OCI-LY7 (cell line): ENCODE measurements around the gene KCNMA1. TPM values are rescaled to one million over a fixed set of nuclear protein-coding genes. Genes with fewer than 3 reads are reported as not detected.

Experiments
- BruUV-seq: library from RNA; stranded (reverse); fragments of 400-500 nt; replicated peaks from 2 replicates; lab custom pipeline; 2021; lab: Mats Ljungman, UMichigan
- CTCF ChIA-PET: fragments of 300-600 bp; sonication (Branson Sonifier 250); formaldehyde crosslinking; loops from one replicate; lab custom pipeline; 2022; ENCODE audit warnings: antibody characterized with exemption; ENCODE audit not compliant: unreplicated experiment; lab: Charles Lee
- POLR2A ChIA-PET: fragments of 300-600 bp; sonication (Branson Sonifier 250); formaldehyde crosslinking; loops from one replicate; lab custom pipeline; 2022; ENCODE audit warnings: antibody characterized with exemption; lab: Charles Lee
- DNase-seq: peaks from one replicate; pipeline ENCODE4 v3.0.0-alpha.2; 2015; ENCODE audit warnings: low spot score
- H2AFZ ChIP-seq: fragments of 200-600 bp; sonication (generic), shearing (Covaris generic); 2 replicates; pipeline ENCODE4 v1.6.1; 2014; ENCODE audit warnings: mild to moderate bottlenecking, antibody characterized with exemption, low read length, moderate library complexity
- H3K27ac ChIP-seq: fragments of 200-600 bp; sonication (generic); 2 replicates; pipeline ENCODE4 v1.5.1; 2014; ENCODE audit warnings: mixed run types, low read depth, mild to moderate bottlenecking, moderate library complexity, low read length, inconsistent platforms; ENCODE audit not compliant: poor library complexity, severe bottlenecking
- H3K36me3 ChIP-seq: fragments of 200-600 bp; sonication (generic); 2 replicates; pipeline ENCODE4 v1.6.1; 2014; ENCODE audit warnings: mild to moderate bottlenecking, antibody characterized with exemption, low read length, moderate library complexity, mixed read lengths; ENCODE audit not compliant: insufficient read depth
- H3K4me1 ChIP-seq: fragments of 200-600 bp; sonication (generic); 2 replicates; pipeline ENCODE4 v1.5.1; 2014; ENCODE audit warnings: mild to moderate bottlenecking, low read length; ENCODE audit not compliant: insufficient read depth, poor library complexity, severe bottlenecking
- H3K4me2 ChIP-seq: fragments of 200-600 bp; sonication (generic); 2 replicates; pipeline ENCODE4 v1.6.1; 2014; ENCODE audit warnings: mild to moderate bottlenecking, low read length
- H3K4me3 ChIP-seq: fragments of 200-600 bp; sonication (generic); 2 replicates; pipeline ENCODE4 v1.5.1; 2014; ENCODE audit warnings: mild to moderate bottlenecking, low read depth, low read length; ENCODE audit not compliant: poor library complexity, severe bottlenecking
- H3K79me2 ChIP-seq: fragments of 200-600 bp; sonication (generic); 2 replicates; pipeline ENCODE4 v1.6.1; 2016; ENCODE audit warnings: low read depth, mild to moderate bottlenecking, low read length, moderate library complexity, mixed read lengths; ENCODE audit not compliant: insufficient read depth
- H3K9me2 ChIP-seq: fragments of 200-600 bp; sonication (generic); 2 replicates; pipeline ENCODE4 v1.6.1; 2016; ENCODE audit warnings: mild to moderate bottlenecking, low read length, mixed read lengths; ENCODE audit not compliant: insufficient read depth
- H3K9me3 ChIP-seq: fragments of 200-600 bp; sonication (generic); 2 replicates; pipeline ENCODE4 v1.6.1; 2014; ENCODE audit warnings: mild to moderate bottlenecking, mixed run types, low read length, mixed read lengths
- H4K20me1 ChIP-seq: fragments of 200-600 bp; sonication (generic); 2 replicates; pipeline ENCODE4 v1.6.1; 2014; ENCODE audit warnings: mild to moderate bottlenecking, antibody characterized with exemption, low read length, moderate library complexity, mixed read lengths; ENCODE audit not compliant: insufficient read depth
- EZH2phosphoT487 ChIP-seq: fragments of 200-600 bp; sonication (generic); IDR thresholded peaks from 2 replicates; pipeline ENCODE4 v1.6.1; 2018; ENCODE audit warnings: low read depth, borderline replicate concordance, mild to moderate bottlenecking, mixed run types, antibody characterized with exemption, low read length, moderate library complexity, mixed read lengths
- intact Hi-C: fragments of 100-400 bp; cut with micrococcal nuclease; formaldehyde crosslinking; loops from one replicate; pipeline ENCODE4 v1.10.0; 2022; ENCODE audit not compliant: unreplicated experiment
- total RNA-seq, 2 experiments: library from RNA; depleted of rRNA in 1 of 2; stranded (reverse); fragments of >200 nt in 1 of 2; shearing (Covaris generic) in 1 of 2; gene quantifications; 2 replicates each; pipeline ENCODE4 v1.2.3, GENCODE V29; 2014 to 2022
- TF ChIP-seq, protein P1 (sequence below): fragments of 200-600 bp; sonication (generic); conservative IDR thresholded peaks from 2 replicates; pipeline ENCODE4 v1.5.1; 2014; ENCODE audit warnings: mild to moderate bottlenecking, antibody characterized with exemption, low read length, moderate library complexity, mixed read lengths

KCNMA1 gene
- total RNA-seq, 2 experiments from 2014 or later: not detected

DNA sequence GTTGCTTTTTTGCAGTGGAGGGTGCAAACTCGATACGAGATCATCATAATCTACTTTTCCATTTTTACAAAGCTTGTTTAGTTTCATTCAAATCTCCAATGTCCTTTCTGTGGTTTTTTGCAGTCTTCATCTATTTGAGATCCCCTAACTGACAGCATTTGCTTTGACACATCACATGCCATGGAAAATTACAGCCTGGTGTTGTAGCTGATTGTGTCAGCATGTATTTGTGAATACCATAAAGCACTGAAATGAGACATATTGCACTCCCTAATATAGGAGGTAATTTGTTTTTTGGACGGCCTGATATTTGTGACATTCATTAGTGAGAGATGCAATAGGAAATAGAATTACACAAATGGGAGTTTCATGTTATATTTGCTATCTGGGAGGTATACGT lies 620.8 kb downstream of the KCNMA1 start:
- TF ChIP-seq, protein P1, sequence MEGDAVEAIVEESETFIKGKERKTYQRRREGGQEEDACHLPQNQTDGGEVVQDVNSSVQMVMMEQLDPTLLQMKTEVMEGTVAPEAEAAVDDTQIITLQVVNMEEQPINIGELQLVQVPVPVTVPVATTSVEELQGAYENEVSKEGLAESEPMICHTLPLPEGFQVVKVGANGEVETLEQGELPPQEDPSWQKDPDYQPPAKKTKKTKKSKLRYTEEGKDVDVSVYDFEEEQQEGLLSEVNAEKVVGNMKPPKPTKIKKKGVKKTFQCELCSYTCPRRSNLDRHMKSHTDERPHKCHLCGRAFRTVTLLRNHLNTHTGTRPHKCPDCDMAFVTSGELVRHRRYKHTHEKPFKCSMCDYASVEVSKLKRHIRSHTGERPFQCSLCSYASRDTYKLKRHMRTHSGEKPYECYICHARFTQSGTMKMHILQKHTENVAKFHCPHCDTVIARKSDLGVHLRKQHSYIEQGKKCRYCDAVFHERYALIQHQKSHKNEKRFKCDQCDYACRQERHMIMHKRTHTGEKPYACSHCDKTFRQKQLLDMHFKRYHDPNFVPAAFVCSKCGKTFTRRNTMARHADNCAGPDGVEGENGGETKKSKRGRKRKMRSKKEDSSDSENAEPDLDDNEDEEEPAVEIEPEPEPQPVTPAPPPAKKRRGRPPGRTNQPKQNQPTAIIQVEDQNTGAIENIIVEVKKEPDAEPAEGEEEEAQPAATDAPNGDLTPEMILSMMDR: no peak
- TF ChIP-seq EZH2phosphoT487: no peak
- H4K20me1 ChIP-seq: no peaks in the 10 kb centered on the region
- no peak overlapping the region for H3K4me2 ChIP-seq
- no peaks in the 10 kb centered on the region for H3K36me3 ChIP-seq
- H3K27ac ChIP-seq: no peak overlapping the region
- no peaks in the 10 kb centered on the region for H3K79me2 ChIP-seq
- CTCF ChIA-PET: no interaction called here
- no peaks in the 10 kb centered on the region for H3K9me3 ChIP-seq
- no peaks in the 10 kb centered on the region for H3K4me1 ChIP-seq
- H3K4me3 ChIP-seq: no peak overlapping the region
- no peak for DNase-seq
- H3K9me2 ChIP-seq: no peaks in the 10 kb centered on the region
- POLR2A ChIA-PET: no interaction called here
- no peak overlapping the region for H2AFZ ChIP-seq
- intact Hi-C loops: no loop called here
- BruUV-seq: no TSS peak

DNA sequence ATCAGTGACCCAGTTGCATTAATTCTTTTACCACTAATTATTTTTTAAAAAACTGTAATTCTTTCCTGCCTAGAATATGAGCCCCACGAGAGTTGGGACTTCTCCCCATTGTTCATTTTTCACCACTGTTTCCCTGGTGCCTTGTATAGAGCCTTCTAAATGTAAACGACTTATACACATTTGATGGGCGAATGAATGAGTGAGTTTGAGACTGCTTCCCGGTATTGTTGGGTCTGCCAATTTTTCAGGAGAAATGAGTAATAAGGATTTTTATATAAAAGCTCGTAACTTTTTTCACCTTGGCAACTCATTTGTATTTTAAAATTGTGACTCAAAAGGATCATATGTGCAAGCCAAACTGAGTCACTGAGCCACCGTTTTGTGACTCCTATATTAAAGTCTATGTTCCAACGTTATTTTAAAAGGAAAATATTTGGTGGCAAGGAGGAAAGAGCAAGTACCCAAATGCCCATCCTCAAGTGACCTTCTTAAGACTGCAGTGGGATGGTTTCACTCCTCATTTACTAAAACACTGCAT lies 621.3 kb downstream of the KCNMA1 start:
- BruUV-seq: no TSS peak
- H3K4me3 ChIP-seq: no peak overlapping the region
- TF ChIP-seq EZH2phosphoT487: no peak
- TF ChIP-seq, protein P1: no peak
- no peak overlapping the region for H2AFZ ChIP-seq
- no peak overlapping the region for H3K27ac ChIP-seq
- H3K9me3 ChIP-seq: no peaks in the 10 kb centered on the region
- POLR2A ChIA-PET: no interaction called here
- no peak overlapping the region for H3K4me2 ChIP-seq
- H3K9me2 ChIP-seq: no peaks in the 10 kb centered on the region
- H3K4me1 ChIP-seq: no peaks in the 10 kb centered on the region
- intact Hi-C loops: no loop called here
- CTCF ChIA-PET: no interaction called here
- DNase-seq: no peak
- no peaks in the 10 kb centered on the region for H4K20me1 ChIP-seq
- no peaks in the 10 kb centered on the region for H3K79me2 ChIP-seq
- no peaks in the 10 kb centered on the region for H3K36me3 ChIP-seq

DNA sequence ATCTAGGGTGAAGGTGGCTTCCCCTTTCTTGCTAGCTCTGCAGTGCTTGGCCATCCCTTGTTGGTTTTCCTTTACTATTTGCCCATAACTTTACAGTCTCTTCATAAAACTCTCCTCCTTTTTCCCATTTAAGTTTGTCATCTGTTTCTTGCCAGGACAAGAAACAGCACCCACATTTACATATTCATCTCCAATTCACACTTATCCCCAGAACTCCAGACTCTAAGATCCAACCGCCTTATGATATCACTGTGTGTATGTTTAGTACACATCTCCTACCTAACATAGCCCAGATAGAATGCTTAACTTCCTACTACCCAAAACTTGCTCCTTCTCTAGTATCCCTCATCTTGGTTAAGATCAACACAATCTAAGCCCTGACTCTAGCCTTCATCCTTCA lies 622.2 kb downstream of the KCNMA1 start:
- DNase-seq: no peak
- Histone ChIP-seq H3K4me3 (no peak overlapping the region), H4K20me1 (no peaks in the 10 kb centered on the region), H3K9me2 (no peaks in the 10 kb centered on the region), H3K4me1 (no peaks in the 10 kb centered on the region), H3K4me2 (no peak overlapping the region), H3K36me3 (no peaks in the 10 kb centered on the region), H2AFZ (no peak overlapping the region), H3K27ac (no peak overlapping the region), H3K79me2 (no peaks in the 10 kb centered on the region), H3K9me3 (no peaks in the 10 kb centered on the region)
- ChIA-PET POLR2A (no interaction called here), CTCF (no interaction called here)
- intact Hi-C loops: no loop called here
- no TSS peak for BruUV-seq
- TF ChIP-seq, protein P1: no peak
- no peak for TF ChIP-seq EZH2phosphoT487
